K562 (cell line): ENCODE measurements around the gene ZSWIM2. TPM values are rescaled to one million over a fixed set of nuclear protein-coding genes. Genes with fewer than 3 reads are reported as not detected.

Source experiments
- ATAC-seq: fragments of 200-7000 bp; cut with Tn5 transposase; 3 replicates; pipeline ENCODE4 v1.9.1; 2020; ENCODE audit warnings: moderate library complexity
- BruUV-seq: library from RNA; stranded (reverse); fragments of 400-500 nt; replicated peaks from 2 replicates; lab custom pipeline; 2021; lab: Mats Ljungman, UMichigan
- CTCF ChIA-PET: fragments of 300-600 bp; formaldehyde crosslinking; extraction: SDS; loops from one replicate; lab custom pipeline; 2021; ENCODE audit warnings: low intra/inter-chr PET ratio; lab: Yijun Ruan, JAX
- POLR2A ChIA-PET: fragments of 300-600, 350-650 bp; sonication (Branson Sonifier 250); formaldehyde crosslinking; extraction: SDS; loops from one replicate; lab custom pipeline; 2021; ENCODE audit warnings: antibody characterized with exemption, inconsistent platforms; lab: Yijun Ruan, JAX
- DNase-seq, 4 experiments: peaks; one replicate each; pipeline versions ENCODE4 v3.0.0 to v3.0.0-alpha.2; 2011 to 2018; ENCODE audit warnings: low spot score in 3 of 4, mixed read lengths in 3 of 4; ENCODE audit errors: extremely low read depth in 1 of 4
- FAIRE-seq: peaks from 2 replicates; lab custom pipeline; 2011; peaks lifted over from hg19 to GRCh38; lab: Jason Lieb, UNC
- H2AFZ ChIP-seq: 2 replicates; pipeline ENCODE4 v1.6.0; 2011; ENCODE audit warnings: low read depth, low read length, control low read depth, inconsistent platforms
- H3K27ac ChIP-seq: fragments of 200-600 bp; 3 replicates; pipeline ENCODE4 v1.8.0; 2011; ENCODE audit warnings: low read depth, mild to moderate bottlenecking, control low read depth, inconsistent platforms, low read length, moderate library complexity, mixed read lengths; ENCODE audit errors: extremely low read depth
- H3K27me3 ChIP-seq, 2 experiments: fragments of 300-600 bp in 1 of 2; 2 replicates in 1 of 2; 3 replicates in 1 of 2; pipeline versions ENCODE4 v1.6.0 to v1.8.0; 2011; ENCODE audit warnings: inconsistent platforms in 2 of 2, low read length in 2 of 2, mild to moderate bottlenecking in 1 of 2, mixed read lengths in 1 of 2, moderate library complexity in 1 of 2; ENCODE audit not compliant: control insufficient read depth in 2 of 2, insufficient read depth in 2 of 2
- H3K36me3 ChIP-seq: fragments of 300-600 bp; 3 replicates; pipeline ENCODE4 v1.8.0; 2011; ENCODE audit warnings: mild to moderate bottlenecking, low read length, inconsistent platforms; ENCODE audit not compliant: control insufficient read depth, insufficient read depth
- H3K4me1 ChIP-seq, 2 experiments: fragments of 200-600 bp in 1 of 2; replicated peaks in 1 of 2; 2 replicates in 1 of 2; 3 replicates in 1 of 2; pipeline versions ENCODE4 v1.5.1 to v1.8.0; 2011; ENCODE audit warnings: inconsistent platforms in 2 of 2, low read length in 2 of 2, mild to moderate bottlenecking in 1 of 2, mixed read lengths in 1 of 2, moderate library complexity in 1 of 2; ENCODE audit not compliant: control insufficient read depth in 2 of 2, insufficient read depth in 2 of 2
- H3K4me2 ChIP-seq: 2 replicates; pipeline ENCODE4 v1.6.1; 2011; ENCODE audit warnings: low read length, control low read depth, inconsistent platforms, mixed read lengths; ENCODE audit not compliant: insufficient read depth
- H3K4me3 ChIP-seq: fragments of 200-600 bp; sonication (generic), shearing (Covaris generic); 2 replicates; pipeline ENCODE4 v1.5.1; 2016; ENCODE audit warnings: control low read depth, inconsistent platforms
- H3K79me2 ChIP-seq: fragments of 200-600 bp; 3 replicates; pipeline ENCODE4 v1.8.0; 2011; ENCODE audit warnings: low read length, inconsistent platforms; ENCODE audit not compliant: control insufficient read depth, insufficient read depth
- H3K9ac ChIP-seq, 2 experiments: 2 replicates each; pipeline versions ENCODE4 v1.6.0 to v1.6.1; 2011; ENCODE audit warnings: low read depth in 2 of 2, low read length in 2 of 2, control low read depth in 1 of 2, inconsistent platforms in 1 of 2, mild to moderate bottlenecking in 1 of 2, mixed read lengths in 1 of 2; ENCODE audit not compliant: insufficient read depth in 1 of 2
- H3K9me1 ChIP-seq: one replicate; pipeline ENCODE4 v1.6.0; 2011; ENCODE audit warnings: inconsistent platforms, mild to moderate bottlenecking, low read length, moderate library complexity; ENCODE audit not compliant: control insufficient read depth, insufficient read depth
- H3K9me3 ChIP-seq: replicated peaks from 2 replicates; pipeline ENCODE4 v1.5.1; 2011; ENCODE audit warnings: low read depth, low read length, inconsistent platforms; ENCODE audit not compliant: control insufficient read depth, insufficient read depth
- H4K20me1 ChIP-seq: replicated peaks from 2 replicates; pipeline ENCODE4 v1.6.1; 2011; ENCODE audit warnings: low read length, inconsistent platforms, mixed read lengths; ENCODE audit not compliant: control insufficient read depth, insufficient read depth
- CBX3 ChIP-seq, 2 experiments: IDR thresholded peaks; 1 replicate in 1 of 2; 2 replicates in 1 of 2; pipeline ENCODE4 v1.6.1; 2012; ENCODE audit warnings: inconsistent platforms in 2 of 2, low read length in 2 of 2, borderline replicate concordance in 1 of 2, control low read depth in 1 of 2
- ELF2 ChIP-seq: fragments of 250-450 bp; sonication (Bioruptor Pico); IDR thresholded peaks from 2 replicates; pipeline ENCODE4 v1.5.0; 2021; ENCODE audit warnings: mild to moderate bottlenecking
- GABPB1 ChIP-seq: sonication (generic); formaldehyde crosslinking; IDR thresholded peaks from 2 replicates; pipeline ENCODE4 v1.8.0; 2022; ENCODE audit warnings: mild to moderate bottlenecking, missing genetic modification reagents
- PCBP1 ChIP-seq: fragments of 200-400 bp; formaldehyde crosslinking; IDR thresholded peaks from 2 replicates; pipeline ENCODE4 v1.6.1; 2018; ENCODE audit warnings: mild to moderate bottlenecking, low read depth, low read length; ENCODE audit not compliant: poor library complexity, severe bottlenecking
- PHB ChIP-seq: fragments of 250-450 bp; sonication (Bioruptor Pico); IDR thresholded peaks from 2 replicates; pipeline ENCODE4 v1.5.0; 2021
- RAD51 ChIP-seq: fragments of 450-650 bp; IDR thresholded peaks from 2 replicates; pipeline ENCODE4 v1.7.1; 2016; ENCODE audit warnings: low read depth, mild to moderate bottlenecking, borderline replicate concordance
- WGBS: fragments of 100-300 bp; shearing (Covaris generic); methylation state at CpG from one replicate; pipeline ENCODE4 v1.1.6; 2016; ENCODE audit warnings: low coverage, mixed read lengths; ENCODE audit not compliant: insufficient coverage; ENCODE audit errors: missing lambda C conversion rate; 5-methylcytosine and 5-hydroxymethylcytosine counted together
- in situ Hi-C: fragments of 300-500 bp; cut with MboI; formaldehyde crosslinking; loops from 4 replicates; pipeline ENCODE4 v1.15.0; 2018; ENCODE audit warnings: inconsistent platforms, mixed read lengths
- intact Hi-C: fragments of 100-400 bp; cut with micrococcal nuclease; formaldehyde crosslinking; loops from 2 replicates; pipeline ENCODE4 v1.14.2; 2022
- polyA plus RNA-seq, 8 experiments: library from polyadenylated mRNA; depleted of rRNA in 4 of 8; stranded (reverse) in 5 of 8; unstranded in 3 of 8; fragments of >200 nt; fragmentation: Nextera tagmentation in 2 of 8; fragmentation: Illumina TruSeq in 1 of 8; extraction: Ambion mirVana in 2 of 8; extraction: Trizol in 1 of 8; gene quantifications; 2 replicates each; pipeline versions ENCODE4 v1.2.1 to v1.2.3, GENCODE V29; 2011 to 2014; ENCODE audit warnings: inconsistent platforms in 1 of 8, missing spikeins in 1 of 8
- total RNA-seq, 7 experiments: library from RNA; depleted of rRNA in 6 of 7; stranded (reverse); fragments of >200 nt in 6 of 7; fragmentation: Illumina TruSeq in 2 of 7; extraction: Trizol in 2 of 7; gene quantifications; 2 replicates each; pipeline versions ENCODE4 v1.2.1 to v1.2.3, GENCODE V29; 2011 to 2021; ENCODE audit warnings: low replicate concordance in 1 of 7
- TF ChIP-seq, protein P1 (sequence below), 2 experiments: fragments of 200-800 bp in 1 of 2; sonication (Bioruptor generic) in 1 of 2; sonication (generic) in 1 of 2; formaldehyde crosslinking in 1 of 2; IDR thresholded peaks in 1 of 2; conservative IDR thresholded peaks in 1 of 2; 2 replicates each; pipeline versions ENCODE4 v1.5.0 to v1.6.1; 2016 to 2020; ENCODE audit warnings: missing compliant biosample characterization in 1 of 2, missing genetic modification characterization in 1 of 2, missing genetic modification reagents in 1 of 2
- TF ChIP-seq, protein P2 (sequence below), 2 experiments: fragments of 450-650 bp in 1 of 2; sonication (generic) in 1 of 2; formaldehyde crosslinking in 1 of 2; IDR thresholded peaks; 2 replicates each; pipeline versions ENCODE4 v1.7.1 to v1.9.0; 2016 to 2022; ENCODE audit warnings: inconsistent platforms in 1 of 2, mild to moderate bottlenecking in 1 of 2, missing genetic modification reagents in 1 of 2
- TF ChIP-seq, protein P3 (sequence below), 2 experiments: fragments of 450-650 bp; IDR thresholded peaks; 2 replicates each; pipeline ENCODE4 v1.6.1; 2016

ZSWIM2 gene
- total and polyA plus RNA-seq, 9 of the 15 experiments (the other 6 are each of a cell fraction or from before 2014, with no cell fraction given) = not detected

DNA sequence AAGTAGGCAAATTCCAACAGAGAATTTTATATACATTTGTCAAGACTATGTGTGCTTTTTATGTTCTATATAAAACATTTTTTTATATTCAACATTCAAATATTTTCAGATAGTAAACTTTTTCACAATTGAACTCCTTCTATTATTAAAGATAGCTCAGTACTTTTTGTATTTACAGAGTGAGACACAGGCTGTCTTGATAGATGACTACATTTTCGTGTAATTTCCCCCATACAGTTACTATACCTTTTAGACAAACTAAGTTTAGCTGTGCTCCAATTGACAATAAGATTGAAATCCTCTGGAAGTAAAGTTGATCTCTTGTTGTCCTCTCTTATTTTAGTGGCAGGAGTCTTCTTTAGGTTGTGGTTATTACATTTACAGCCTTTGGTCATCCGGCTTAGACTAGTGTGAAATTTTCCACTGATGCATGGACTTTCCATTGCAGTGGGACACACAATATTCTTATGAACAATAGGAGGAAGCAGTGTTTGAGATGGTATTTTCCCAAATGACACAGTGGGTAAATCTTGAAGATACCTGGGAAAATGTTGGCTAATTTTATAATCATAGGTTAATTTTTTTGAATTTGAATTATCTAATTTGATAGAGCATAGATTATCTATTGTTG, 21.0 kb downstream of the ZSWIM2 start:
- no peak overlapping the region for H3K4me3 ChIP-seq
- CTCF ChIA-PET = no interaction called here
- H3K4me1 ChIP-seq = no peaks in the 10 kb centered on the region
- H3K9ac ChIP-seq = no peak overlapping the region
- FAIRE-seq (no peak), DNase-seq (no peak), ATAC-seq (no peak)
- H3K9me3 ChIP-seq = no peaks in the 10 kb centered on the region
- BruUV-seq = no TSS peak
- no peaks in the 10 kb centered on the region for H4K20me1 ChIP-seq
- WGBS = 0% methylated on average over 2 of the region's 2 CpGs
- H3K27ac ChIP-seq = no peak overlapping the region
- H2AFZ ChIP-seq = no peak overlapping the region
- POLR2A ChIA-PET = no interaction called here
- intact Hi-C loops (no loop called here), in situ Hi-C loops (no loop called here)
- H3K36me3 ChIP-seq = no peaks in the 10 kb centered on the region
- H3K4me2 ChIP-seq = no peak overlapping the region
- no peaks in the 10 kb centered on the region for H3K27me3 ChIP-seq
- no peaks in the 10 kb centered on the region for H3K9me1 ChIP-seq
- H3K79me2 ChIP-seq = no peaks in the 10 kb centered on the region
- TF ChIP-seq RAD51 (no peak), CBX3 (IDR thresholded peaks at IDR 0.05; ENCODE audit: borderline replicate concordance in 1 of 2, low read length in 2 of 2) (no peak), PHB (CRISPR knock-in tag) (no peak), GABPB1 (CRISPR knock-in tag) (no peak), ELF2 (no peak), PCBP1 (no peak)
- TF ChIP-seq, protein P1, sequence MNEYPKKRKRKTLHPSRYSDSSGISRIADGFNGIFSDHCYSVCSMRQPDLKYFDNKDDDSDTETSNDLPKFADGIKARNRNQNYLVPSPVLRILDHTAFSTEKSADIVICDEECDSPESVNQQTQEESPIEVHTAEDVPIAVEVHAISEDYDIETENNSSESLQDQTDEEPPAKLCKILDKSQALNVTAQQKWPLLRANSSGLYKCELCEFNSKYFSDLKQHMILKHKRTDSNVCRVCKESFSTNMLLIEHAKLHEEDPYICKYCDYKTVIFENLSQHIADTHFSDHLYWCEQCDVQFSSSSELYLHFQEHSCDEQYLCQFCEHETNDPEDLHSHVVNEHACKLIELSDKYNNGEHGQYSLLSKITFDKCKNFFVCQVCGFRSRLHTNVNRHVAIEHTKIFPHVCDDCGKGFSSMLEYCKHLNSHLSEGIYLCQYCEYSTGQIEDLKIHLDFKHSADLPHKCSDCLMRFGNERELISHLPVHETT (CRISPR knock-in tag; conservative IDR thresholded peaks at IDR 0.05 in 1 of 2, IDR thresholded peaks at IDR 0.05 in 1 of 2) = no peak
- TF ChIP-seq, protein P2, sequence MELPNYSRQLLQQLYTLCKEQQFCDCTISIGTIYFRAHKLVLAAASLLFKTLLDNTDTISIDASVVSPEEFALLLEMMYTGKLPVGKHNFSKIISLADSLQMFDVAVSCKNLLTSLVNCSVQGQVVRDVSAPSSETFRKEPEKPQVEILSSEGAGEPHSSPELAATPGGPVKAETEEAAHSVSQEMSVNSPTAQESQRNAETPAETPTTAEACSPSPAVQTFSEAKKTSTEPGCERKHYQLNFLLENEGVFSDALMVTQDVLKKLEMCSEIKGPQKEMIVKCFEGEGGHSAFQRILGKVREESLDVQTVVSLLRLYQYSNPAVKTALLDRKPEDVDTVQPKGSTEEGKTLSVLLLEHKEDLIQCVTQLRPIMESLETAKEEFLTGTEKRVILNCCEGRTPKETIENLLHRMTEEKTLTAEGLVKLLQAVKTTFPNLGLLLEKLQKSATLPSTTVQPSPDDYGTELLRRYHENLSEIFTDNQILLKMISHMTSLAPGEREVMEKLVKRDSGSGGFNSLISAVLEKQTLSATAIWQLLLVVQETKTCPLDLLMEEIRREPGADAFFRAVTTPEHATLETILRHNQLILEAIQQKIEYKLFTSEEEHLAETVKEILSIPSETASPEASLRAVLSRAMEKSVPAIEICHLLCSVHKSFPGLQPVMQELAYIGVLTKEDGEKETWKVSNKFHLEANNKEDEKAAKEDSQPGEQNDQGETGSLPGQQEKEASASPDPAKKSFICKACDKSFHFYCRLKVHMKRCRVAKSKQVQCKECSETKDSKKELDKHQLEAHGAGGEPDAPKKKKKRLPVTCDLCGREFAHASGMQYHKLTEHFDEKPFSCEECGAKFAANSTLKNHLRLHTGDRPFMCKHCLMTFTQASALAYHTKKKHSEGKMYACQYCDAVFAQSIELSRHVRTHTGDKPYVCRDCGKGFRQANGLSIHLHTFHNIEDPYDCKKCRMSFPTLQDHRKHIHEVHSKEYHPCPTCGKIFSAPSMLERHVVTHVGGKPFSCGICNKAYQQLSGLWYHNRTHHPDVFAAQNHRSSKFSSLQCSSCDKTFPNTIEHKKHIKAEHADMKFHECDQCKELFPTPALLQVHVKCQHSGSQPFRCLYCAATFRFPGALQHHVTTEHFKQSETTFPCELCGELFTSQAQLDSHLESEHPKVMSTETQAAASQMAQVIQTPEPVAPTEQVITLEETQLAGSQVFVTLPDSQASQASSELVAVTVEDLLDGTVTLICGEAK (IDR thresholded peaks at IDR 0.05) = no peak
- TF ChIP-seq, protein P2 (CRISPR knock-in tag; IDR thresholded peaks at IDR 0.05) = no peak
- TF ChIP-seq, protein P3, sequence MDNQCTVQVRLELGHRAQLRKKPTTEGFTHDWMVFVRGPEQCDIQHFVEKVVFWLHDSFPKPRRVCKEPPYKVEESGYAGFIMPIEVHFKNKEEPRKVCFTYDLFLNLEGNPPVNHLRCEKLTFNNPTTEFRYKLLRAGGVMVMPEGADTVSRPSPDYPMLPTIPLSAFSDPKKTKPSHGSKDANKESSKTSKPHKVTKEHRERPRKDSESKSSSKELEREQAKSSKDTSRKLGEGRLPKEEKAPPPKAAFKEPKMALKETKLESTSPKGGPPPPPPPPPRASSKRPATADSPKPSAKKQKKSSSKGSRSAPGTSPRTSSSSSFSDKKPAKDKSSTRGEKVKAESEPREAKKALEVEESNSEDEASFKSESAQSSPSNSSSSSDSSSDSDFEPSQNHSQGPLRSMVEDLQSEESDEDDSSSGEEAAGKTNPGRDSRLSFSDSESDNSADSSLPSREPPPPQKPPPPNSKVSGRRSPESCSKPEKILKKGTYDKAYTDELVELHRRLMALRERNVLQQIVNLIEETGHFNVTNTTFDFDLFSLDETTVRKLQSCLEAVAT (IDR thresholded peaks at IDR 0.05) = no peak
